Activated CD4-positive, alpha-beta T cell treated with anti-CD3 and anti-CD28 coated beads for 1 hour (primary cell): ENCODE data around the gene CCDC126.
A peak's percentile ranks its signal among the peaks of the same experiment; 100 is the strongest.
"Not testable (repeated sequence)": the region's sequence is repeated elsewhere in the genome, so short reads cannot be mapped to it uniquely, and the experiment has no call there.

Experiments
- DNase-seq: peaks from one replicate; pipeline ENCODE4 v3.0.0-alpha.2; 2020

Gene CCDC126

GRCh38 chr7:23633417-23633816, 36.2 kb downstream of the CCDC126 start:
- no peak for DNase-seq

GRCh38 chr7:23645822-23646221, 48.6 kb downstream of the CCDC126 start:
- DNase-seq, result no peak

DNA sequence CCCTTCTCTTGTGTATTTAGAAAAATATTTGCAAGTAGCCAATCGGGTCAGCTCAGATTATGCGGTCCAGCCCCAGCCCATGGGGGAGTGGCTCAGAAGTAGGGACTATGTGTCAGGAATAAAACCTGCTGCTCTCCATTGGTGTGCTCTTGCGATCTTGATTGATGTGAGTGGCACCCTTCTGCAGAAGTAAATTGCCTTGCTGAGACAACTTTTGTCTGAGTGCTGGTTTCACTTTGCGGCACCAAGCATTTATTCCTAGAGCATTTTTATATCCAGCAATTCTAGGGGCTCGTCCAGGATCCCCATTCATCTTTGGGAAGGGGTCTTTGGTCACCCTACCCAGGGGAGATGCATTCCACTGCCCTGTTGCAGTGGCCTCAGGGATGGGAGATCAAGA, 56.8 kb downstream of the CCDC126 start:
- DNase-seq, result no peak

- DNase-seq, result no peak
Measured at GRCh38 chr7:23654508-23654907, 57.3 kb downstream of the CCDC126 start.

GRCh38 chr7:23655433-23655832, 58.3 kb downstream of the CCDC126 start:
- no peak for DNase-seq

- no peak for DNase-seq
Measured at GRCh38 chr7:23658831-23659427, 61.7 kb downstream of the CCDC126 start.

GRCh38 chr7:23661385-23661784, 64.2 kb downstream of the CCDC126 start:
- no peak for DNase-seq

- no peak for DNase-seq
Measured at GRCh38 chr7:23662124-23662983, 65.2 kb downstream of the CCDC126 start.

- no peak for DNase-seq
Measured at GRCh38 chr7:23662984-23663313, 65.8 kb downstream of the CCDC126 start.

DNA sequence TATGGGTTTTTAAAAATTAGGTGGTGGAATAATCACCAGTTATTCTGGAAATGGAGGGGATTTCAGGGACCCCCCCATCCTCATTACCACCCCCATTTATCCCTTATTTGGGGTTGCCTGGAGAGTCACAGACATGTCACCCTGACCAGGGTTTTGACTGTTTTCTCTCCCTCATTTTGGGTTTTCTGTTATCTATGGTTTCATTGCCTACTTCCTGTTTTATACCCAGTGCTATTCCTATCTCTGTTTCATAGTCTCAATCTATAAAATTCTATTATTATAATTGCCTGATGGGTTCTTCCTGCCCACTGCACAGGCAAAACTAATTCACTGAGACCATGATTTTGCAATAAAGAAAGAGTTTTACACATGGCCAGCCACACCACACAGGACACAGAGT, 66.9 kb downstream of the CCDC126 start:
- DNase-seq, result no peak

DNA sequence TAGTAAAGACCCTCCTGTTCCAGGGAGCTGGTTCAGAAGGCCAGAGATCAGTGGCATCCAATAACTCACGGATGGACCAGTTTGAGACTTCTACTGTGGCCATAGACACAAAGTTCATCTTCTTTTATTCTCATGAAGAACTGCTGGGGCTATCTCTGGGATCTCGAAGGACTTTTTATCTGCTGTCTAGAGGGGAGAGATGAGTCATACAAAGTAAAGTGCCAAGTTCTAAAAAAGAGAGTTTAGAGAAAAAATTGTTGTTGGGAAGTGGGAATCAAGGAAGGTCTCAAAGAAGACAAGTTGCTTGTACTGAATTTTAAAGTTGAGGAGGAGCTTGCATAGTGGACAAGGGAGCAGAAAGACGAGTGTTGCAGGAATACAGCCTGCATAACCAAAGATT, 74.9 kb downstream of the CCDC126 start:
- DNase-seq, result no peak

DNA sequence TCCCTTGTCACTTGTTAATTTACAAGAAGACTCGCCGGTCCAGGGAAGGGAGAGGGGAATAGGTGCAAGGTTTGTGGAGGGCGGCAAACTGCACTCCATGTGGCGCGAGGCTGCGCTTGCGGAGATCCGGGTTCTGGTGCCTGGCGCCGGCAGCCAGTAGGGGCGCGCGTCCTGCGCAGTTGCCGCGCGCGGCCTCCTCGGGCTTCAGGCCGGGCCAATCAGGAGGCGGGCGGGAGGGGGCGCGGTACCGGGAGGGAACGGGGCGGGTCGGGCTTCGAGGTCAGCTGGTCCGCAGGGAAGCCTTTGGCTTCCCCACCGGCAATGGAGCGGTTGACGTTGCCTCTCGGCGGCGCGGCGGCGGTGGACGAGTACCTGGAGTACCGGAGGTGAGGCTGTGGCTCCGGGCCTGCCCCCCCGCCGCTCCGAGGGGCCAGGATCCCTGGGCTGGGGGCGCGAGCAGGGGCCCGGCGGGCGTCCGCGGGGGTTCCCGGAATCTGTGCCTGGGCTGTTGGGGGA, 82.8 kb downstream of the CCDC126 start, which contains the start of gene FAM221A:
FAM221A (plus strand) TSS at position 302 of the 516 bp plus-strand sequence; CDS start at position 322, 20 bp downstream.
- DNase-seq, result peak; percentile 65

GRCh38 chr7:23680414-23681405, 83.5 kb downstream of the CCDC126 start:
- peak; percentile 18 for DNase-seq

GRCh38 chr7:23684041-23684440, 86.9 kb downstream of the CCDC126 start:
- DNase-seq, result not testable (repeated sequence)

- no peak for DNase-seq
Measured at GRCh38 chr7:23685731-23686130, 88.5 kb downstream of the CCDC126 start.

- DNase-seq, result no peak
Measured at GRCh38 chr7:23687011-23687410, 89.8 kb downstream of the CCDC126 start.

GRCh38 chr7:23689165-23689564, 92.0 kb downstream of the CCDC126 start:
- no peak for DNase-seq

- no peak for DNase-seq
Measured at GRCh38 chr7:23691320-23691719, 94.1 kb downstream of the CCDC126 start.

GRCh38 chr7:23693224-23693623, 96.0 kb downstream of the CCDC126 start:
- DNase-seq, result no peak
